ENCODE measurements around the gene CHST13.

Gene CHST13

GRCh38 chr3:126525091-126525852 lies 1.3 kb downstream of the CHST13 start:
- H3K9me3 ChIP-seq (ENCODE audit: control insufficient read depth, insufficient read depth, low read depth, low read length) = no peaks in the 10 kb centered on the region
- H3K4me3 ChIP-seq (ENCODE audit: low read depth, low read length) = no peak overlapping the region
- H3K36me3 ChIP-seq (ENCODE audit: control insufficient read depth in 2 of 2, insufficient read depth in 1 of 2, low read length in 2 of 2) = no peaks in the 10 kb centered on the region
- H3K27ac ChIP-seq (ENCODE audit: extremely low read depth, low read depth, low read length) = no peak overlapping the region
- no peaks in the 10 kb centered on the region for H3K4me1 ChIP-seq (ENCODE audit: control insufficient read depth, insufficient read depth, low read length)
- CTCF ChIA-PET = interaction anchor here (0.6 to 0.7 kb wide), 2 partner anchors 14 to 849 kb away, joined by 3 read pairs; no protein-coding TSS in a partner anchor
- POLR2A ChIA-PET = no interaction called here
- TF ChIP-seq ZNF645 (tag by site-specific recombination; IDR thresholded peaks at IDR 0.05) (no peak), HOXD13 (CRISPR knock-in tag; IDR thresholded peaks at IDR 0.05; ENCODE audit: borderline replicate concordance) (no peak), ZNF146 (tag by site-specific recombination; IDR thresholded peaks at IDR 0.05) (no peak), BCL11B (tag by site-specific recombination; IDR thresholded peaks at IDR 0.05; ENCODE audit: low read depth) (no peak)

GRCh38 chr3:126525853-126526667 lies 2.1 kb downstream of the CHST13 start:
- CTCF ChIA-PET = interaction anchor here (0.6 kb wide), 1 partner anchor 15 kb away, joined by 3 read pairs; no protein-coding TSS in a partner anchor
- POLR2A ChIA-PET = no interaction called here
- H3K4me1 ChIP-seq (ENCODE audit: control insufficient read depth, insufficient read depth, low read length) = no peaks in the 10 kb centered on the region
- H3K9me3 ChIP-seq (ENCODE audit: control insufficient read depth, insufficient read depth, low read depth, low read length) = no peaks in the 10 kb centered on the region
- H3K4me3 ChIP-seq (ENCODE audit: low read depth, low read length) = no peak overlapping the region
- H3K27ac ChIP-seq (ENCODE audit: extremely low read depth, low read depth, low read length) = no peak overlapping the region
- TF ChIP-seq REPIN1 (tag by site-specific recombination; IDR thresholded peaks at IDR 0.05; ENCODE audit: low read depth) (no peak), ZNF549 (tag by site-specific recombination; IDR thresholded peaks at IDR 0.05) (no peak), ZNF350 (tag by site-specific recombination; IDR thresholded peaks at IDR 0.05) (no peak), ZXDB (tag by site-specific recombination; IDR thresholded peaks at IDR 0.05) (no peak), ZNF48 (tag by site-specific recombination; IDR thresholded peaks at IDR 0.05) (no peak), ZNF423 (tag by site-specific recombination; IDR thresholded peaks at IDR 0.05) (no peak), ZNF311 (tag by site-specific recombination; IDR thresholded peaks at IDR 0.05; ENCODE audit: borderline replicate concordance) (no peak)
- H3K36me3 ChIP-seq (ENCODE audit: control insufficient read depth in 2 of 2, insufficient read depth in 1 of 2, low read length in 2 of 2) = no peaks in the 10 kb centered on the region

GRCh38 chr3:126526668-126527005 lies 2.7 kb downstream of the CHST13 start:
- no peaks in the 10 kb centered on the region for H3K36me3 ChIP-seq (ENCODE audit: control insufficient read depth in 2 of 2, insufficient read depth in 1 of 2, low read length in 2 of 2)
- H3K27ac ChIP-seq (ENCODE audit: extremely low read depth, low read depth, low read length) = no peak overlapping the region
- POLR2A ChIA-PET = no interaction called here
- CTCF ChIA-PET = interaction anchor here (0.5 kb wide), 1 partner anchor 126 kb away, joined by 7 read pairs; no protein-coding TSS in a partner anchor
- H3K4me3 ChIP-seq (ENCODE audit: low read depth, low read length) = no peak overlapping the region
- no peaks in the 10 kb centered on the region for H3K4me1 ChIP-seq (ENCODE audit: control insufficient read depth, insufficient read depth, low read length)
- H3K9me3 ChIP-seq (ENCODE audit: control insufficient read depth, insufficient read depth, low read depth, low read length) = no peaks in the 10 kb centered on the region
- TF ChIP-seq ZNF513 (tag by site-specific recombination; IDR thresholded peaks at IDR 0.05) (no peak), FEZF1 (tag by site-specific recombination; IDR thresholded peaks at IDR 0.05) (no peak), SALL2 (tag by site-specific recombination; IDR thresholded peaks at IDR 0.05; ENCODE audit: borderline replicate concordance) (no peak), ELK4 (IDR thresholded peaks at IDR 0.05; ENCODE audit: borderline replicate concordance, low read depth, low read length) (no peak), ZFP69B (tag by site-specific recombination; IDR thresholded peaks at IDR 0.05) (no peak), ZNF221 (tag by site-specific recombination; IDR thresholded peaks at IDR 0.05; ENCODE audit: borderline replicate concordance) (no peak), ZNF473 (tag by site-specific recombination; IDR thresholded peaks at IDR 0.05) (no peak), ZNF274 (IDR thresholded peaks at IDR 0.05; ENCODE audit: low read length) (no peak), ZNF274 (tag by site-specific recombination; IDR thresholded peaks at IDR 0.05; ENCODE audit: borderline replicate concordance) (no peak), ZNF18 (tag by site-specific recombination; IDR thresholded peaks at IDR 0.05) (no peak)
